K562 (cell line): ENCODE results near the gene C11orf52. TPM values are rescaled to one million over a fixed set of nuclear protein-coding genes. Genes with fewer than 3 reads are reported as not detected.

ENCODE experiments used
- ATF7 ChIP-seq: fragments of 450-650 bp; IDR thresholded peaks from 2 replicates; pipeline ENCODE4 v1.7.1; 2014; ENCODE audit warnings: mild to moderate bottlenecking, moderate library complexity
- BRD4 ChIP-seq: fragments of 200-600 bp; sonication (generic); IDR thresholded peaks from 2 replicates; pipeline ENCODE4 v1.6.1; 2017; ENCODE audit warnings: inconsistent platforms
- ELF2 ChIP-seq: fragments of 250-450 bp; sonication (Bioruptor Pico); IDR thresholded peaks from 2 replicates; pipeline ENCODE4 v1.5.0; 2021; ENCODE audit warnings: mild to moderate bottlenecking
- EWSR1 ChIP-seq: fragments of 450-650 bp; IDR thresholded peaks from 2 replicates; pipeline ENCODE4 v1.6.1; 2018; ENCODE audit warnings: borderline replicate concordance, mild to moderate bottlenecking, low read depth, moderate library complexity; ENCODE audit not compliant: partially characterized antibody
- FOXJ2 ChIP-seq: fragments of 200-800 bp; sonication (Bioruptor generic); IDR thresholded peaks from 2 replicates; pipeline ENCODE4 v1.6.1; 2016; ENCODE audit warnings: missing genetic modification characterization, missing compliant biosample characterization
- FOXK1 ChIP-seq: sonication (generic); formaldehyde crosslinking; IDR thresholded peaks from 2 replicates; pipeline ENCODE4 v1.8.0; 2022; ENCODE audit warnings: missing genetic modification reagents, mild to moderate bottlenecking, borderline replicate concordance
- GTF2E2 ChIP-seq: fragments of 200-800 bp; sonication (Bioruptor generic); IDR thresholded peaks from 2 replicates; pipeline ENCODE4 v1.6.1; 2016; ENCODE audit warnings: missing genetic modification characterization, missing compliant biosample characterization
- HNRNPLL ChIP-seq: fragments of 200-400 bp; formaldehyde crosslinking; IDR thresholded peaks from 2 replicates; pipeline ENCODE4 v1.6.1; 2017; ENCODE audit warnings: low read length, low read depth, mild to moderate bottlenecking; ENCODE audit not compliant: poor library complexity, severe bottlenecking
- KLF1 ChIP-seq: fragments of 450-650 bp; IDR thresholded peaks from 2 replicates; pipeline ENCODE4 v1.6.1; 2016; ENCODE audit warnings: missing genetic modification characterization, missing compliant biosample characterization
- L3MBTL2 ChIP-seq: fragments of 450-650 bp; IDR thresholded peaks from 2 replicates; pipeline ENCODE4 v1.6.1; 2016; ENCODE audit warnings: mild to moderate bottlenecking, moderate library complexity
- MAFF ChIP-seq: IDR thresholded peaks from 2 replicates; pipeline ENCODE4 v1.6.1; 2012; ENCODE audit warnings: low read length, improper control_type of control experiment
- MAZ ChIP-seq, 2 experiments: fragments of 450-650 bp in 1 of 2; sonication (generic) in 1 of 2; formaldehyde crosslinking; IDR thresholded peaks in 1 of 2; conservative IDR thresholded peaks in 1 of 2; 2 replicates each; pipeline versions ENCODE4 v1.4.0 to v1.5.0; 2020; ENCODE audit warnings: mild to moderate bottlenecking in 1 of 2, missing genetic modification reagents in 1 of 2
- MTA3 ChIP-seq: fragments of 450-650 bp; formaldehyde crosslinking; IDR thresholded peaks from 2 replicates; pipeline ENCODE4 v1.6.1; 2017; ENCODE audit warnings: mild to moderate bottlenecking, borderline replicate concordance
- PHB2 ChIP-seq: fragments of 450-650 bp; IDR thresholded peaks from 2 replicates; pipeline ENCODE4 v1.6.1; 2017; ENCODE audit warnings: low read depth
- PHF8 ChIP-seq: fragments of 200-600 bp; sonication (generic); IDR thresholded peaks from 2 replicates; pipeline ENCODE4 v1.6.1; 2012; ENCODE audit warnings: mixed run types, mild to moderate bottlenecking, inconsistent platforms, low read length, moderate library complexity, borderline replicate concordance
- POLR2AphosphoS5 ChIP-seq: IDR thresholded peaks from 2 replicates; pipeline ENCODE4 v1.6.1; 2011; ENCODE audit warnings: mild to moderate bottlenecking, low read depth, low read length, moderate library complexity; ENCODE audit not compliant: control insufficient read depth, insufficient read depth
- POU5F1 ChIP-seq: fragments of 150-350 bp; IDR thresholded peaks from 2 replicates; pipeline ENCODE4 v1.6.1; 2014; ENCODE audit warnings: borderline replicate concordance, low read length, low read depth, mild to moderate bottlenecking; ENCODE audit not compliant: partially characterized antibody
- RFX7 ChIP-seq: fragments of 250-450 bp; sonication (Bioruptor Pico); IDR thresholded peaks from 2 replicates; pipeline ENCODE4 v1.5.1; 2021; ENCODE audit warnings: mild to moderate bottlenecking
- SREBF1 ChIP-seq: fragments of 150-350 bp; IDR thresholded peaks from 2 replicates; pipeline ENCODE4 v1.6.1; 2014; ENCODE audit warnings: antibody characterized with exemption, low read depth, low read length, borderline replicate concordance
- SRF ChIP-seq, 2 experiments: fragments of 250-450, 450-650 bp in 1 of 2; sonication (Bioruptor Pico) in 1 of 2; sonication (generic) in 1 of 2; formaldehyde crosslinking; IDR thresholded peaks; 2 replicates each; pipeline versions ENCODE4 v1.5.0 to v1.5.1; 2020 to 2022; ENCODE audit warnings: mild to moderate bottlenecking in 1 of 2, missing genetic modification reagents in 1 of 2
- STAG1 ChIP-seq: sonication (generic); formaldehyde crosslinking; IDR thresholded peaks from 2 replicates; pipeline ENCODE4 v1.5.0; 2020; ENCODE audit warnings: missing genetic modification reagents, borderline replicate concordance
- polyA plus RNA-seq, 8 experiments: library from polyadenylated mRNA; depleted of rRNA in 4 of 8; stranded (reverse) in 5 of 8; unstranded in 3 of 8; fragments of >200 nt; fragmentation: Nextera tagmentation in 2 of 8; fragmentation: Illumina TruSeq in 1 of 8; extraction: Ambion mirVana in 2 of 8; extraction: Trizol in 1 of 8; gene quantifications; 2 replicates each; pipeline versions ENCODE4 v1.2.1 to v1.2.3, GENCODE V29; 2011 to 2014; ENCODE audit warnings: inconsistent platforms in 1 of 8, missing spikeins in 1 of 8
- total RNA-seq, 7 experiments: library from RNA; depleted of rRNA in 6 of 7; stranded (reverse); fragments of >200 nt in 6 of 7; fragmentation: Illumina TruSeq in 2 of 7; extraction: Trizol in 2 of 7; gene quantifications; 2 replicates each; pipeline versions ENCODE4 v1.2.1 to v1.2.3, GENCODE V29; 2011 to 2021; ENCODE audit warnings: low replicate concordance in 1 of 7
- TF ChIP-seq, protein P1 (sequence below): fragments of 250-450 bp; sonication (Bioruptor Pico); IDR thresholded peaks from 2 replicates; pipeline ENCODE4 v1.8.0; 2021; ENCODE audit warnings: mild to moderate bottlenecking, moderate library complexity
- TF ChIP-seq, protein P2 (sequence below): IDR thresholded peaks from 2 replicates; pipeline ENCODE4 v1.6.1; 2016; ENCODE audit warnings: missing genetic modification characterization, missing compliant biosample characterization
- TF ChIP-seq, protein P3 (sequence below): sonication (generic); formaldehyde crosslinking; IDR thresholded peaks from 2 replicates; pipeline ENCODE4 v1.8.0; 2022; ENCODE audit warnings: missing genetic modification reagents, mild to moderate bottlenecking, moderate library complexity, borderline replicate concordance

Gene C11orf52
- total and polyA plus RNA-seq, 9 of the 15 experiments (the other 6 are each of a cell fraction or from before 2014, with no cell fraction given), result 0.29 to 2.9 (median 1.0) TPM

DNA sequence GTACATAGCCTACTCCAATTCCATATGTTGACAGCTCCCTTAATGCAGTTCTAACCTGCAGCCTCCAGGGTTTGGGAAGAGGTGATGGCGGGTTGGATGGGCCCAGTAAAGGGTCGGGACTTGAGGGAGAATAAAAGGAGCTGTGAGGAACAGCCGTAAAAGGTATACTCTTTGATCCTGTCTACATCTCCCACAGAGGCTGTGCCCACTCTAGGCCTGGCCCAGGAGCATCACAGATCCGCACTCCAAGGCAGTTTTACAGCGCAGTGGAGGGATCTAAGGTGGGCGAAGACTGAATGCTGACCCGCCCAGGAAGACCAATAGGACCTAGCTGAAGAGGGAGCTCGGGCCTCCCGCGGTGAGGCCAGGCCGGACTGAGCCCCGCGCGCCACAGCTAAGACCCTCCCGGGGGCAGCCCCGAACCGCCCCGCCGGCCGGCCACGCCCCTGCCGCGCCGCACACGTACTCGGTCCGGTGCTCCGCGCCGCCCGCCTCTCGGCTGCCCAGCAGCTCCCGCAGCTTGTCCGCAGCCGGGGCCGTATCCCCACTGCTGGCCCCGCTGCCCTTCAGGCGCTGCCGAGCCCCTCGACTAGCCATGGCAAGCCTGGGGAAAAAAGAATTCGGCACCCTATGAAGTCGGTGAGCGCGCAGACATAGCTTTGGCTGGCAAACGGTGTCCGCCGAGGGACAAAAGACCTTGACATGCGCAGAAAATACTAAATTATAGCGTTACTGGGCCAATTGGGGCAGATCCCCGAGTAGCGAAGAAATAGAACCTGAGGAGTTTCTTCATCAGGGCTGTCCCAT, 47.6 kb upstream of the C11orf52 start, which contains the start of gene ALG9 (continued):
- TF ChIP-seq, protein P1, sequence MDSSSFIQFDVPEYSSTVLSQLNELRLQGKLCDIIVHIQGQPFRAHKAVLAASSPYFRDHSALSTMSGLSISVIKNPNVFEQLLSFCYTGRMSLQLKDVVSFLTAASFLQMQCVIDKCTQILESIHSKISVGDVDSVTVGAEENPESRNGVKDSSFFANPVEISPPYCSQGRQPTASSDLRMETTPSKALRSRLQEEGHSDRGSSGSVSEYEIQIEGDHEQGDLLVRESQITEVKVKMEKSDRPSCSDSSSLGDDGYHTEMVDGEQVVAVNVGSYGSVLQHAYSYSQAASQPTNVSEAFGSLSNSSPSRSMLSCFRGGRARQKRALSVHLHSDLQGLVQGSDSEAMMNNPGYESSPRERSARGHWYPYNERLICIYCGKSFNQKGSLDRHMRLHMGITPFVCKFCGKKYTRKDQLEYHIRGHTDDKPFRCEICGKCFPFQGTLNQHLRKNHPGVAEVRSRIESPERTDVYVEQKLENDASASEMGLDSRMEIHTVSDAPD (CRISPR knock-in tag), result no peak
- no peak for TF ChIP-seq EWSR1
- no peak for TF ChIP-seq BRD4
- TF ChIP-seq FOXK1, result 0 out of 2 replicates have a peak, but pooled peaks have one; percentile 64
- TF ChIP-seq PHF8, result peak; percentile 86; the same call in 1 of the 2 replicates
- TF ChIP-seq RFX7, result no peak
- TF ChIP-seq GTF2E2 (tag), result no peak
- TF ChIP-seq POLR2AphosphoS5, result peak; percentile 47; the same call in 1 of the 2 replicates
- no peak for TF ChIP-seq MAFF
- TF ChIP-seq, protein P2, sequence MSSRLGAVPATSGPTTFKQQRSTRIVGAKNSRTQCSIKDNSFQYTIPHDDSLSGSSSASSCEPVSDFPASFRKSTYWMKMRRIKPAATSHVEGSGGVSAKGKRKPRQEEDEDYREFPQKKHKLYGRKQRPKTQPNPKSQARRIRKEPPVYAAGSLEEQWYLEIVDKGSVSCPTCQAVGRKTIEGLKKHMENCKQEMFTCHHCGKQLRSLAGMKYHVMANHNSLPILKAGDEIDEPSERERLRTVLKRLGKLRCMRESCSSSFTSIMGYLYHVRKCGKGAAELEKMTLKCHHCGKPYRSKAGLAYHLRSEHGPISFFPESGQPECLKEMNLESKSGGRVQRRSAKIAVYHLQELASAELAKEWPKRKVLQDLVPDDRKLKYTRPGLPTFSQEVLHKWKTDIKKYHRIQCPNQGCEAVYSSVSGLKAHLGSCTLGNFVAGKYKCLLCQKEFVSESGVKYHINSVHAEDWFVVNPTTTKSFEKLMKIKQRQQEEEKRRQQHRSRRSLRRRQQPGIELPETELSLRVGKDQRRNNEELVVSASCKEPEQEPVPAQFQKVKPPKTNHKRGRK (tag), result no peak
- TF ChIP-seq, protein P3, sequence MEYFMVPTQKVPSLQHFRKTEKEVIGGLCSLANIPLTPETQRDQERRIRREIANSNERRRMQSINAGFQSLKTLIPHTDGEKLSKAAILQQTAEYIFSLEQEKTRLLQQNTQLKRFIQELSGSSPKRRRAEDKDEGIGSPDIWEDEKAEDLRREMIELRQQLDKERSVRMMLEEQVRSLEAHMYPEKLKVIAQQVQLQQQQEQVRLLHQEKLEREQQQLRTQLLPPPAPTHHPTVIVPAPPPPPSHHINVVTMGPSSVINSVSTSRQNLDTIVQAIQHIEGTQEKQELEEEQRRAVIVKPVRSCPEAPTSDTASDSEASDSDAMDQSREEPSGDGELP (CRISPR knock-in tag), result peak; percentile 49; the same call in 1 of the 2 replicates
- TF ChIP-seq ELF2, result peak; percentile 10; the same call in 1 of the 2 replicates
- 0 out of 4 replicates have a peak, but pooled peaks of 1 of the 2 experiments have one; percentile 32 for TF ChIP-seq SRF (CRISPR knock-in tag; IDR thresholded peaks at IDR 0.05)
- no peak for TF ChIP-seq SREBF1
- no peak for TF ChIP-seq FOXJ2
- TF ChIP-seq ATF7, result peak; percentile 57
- TF ChIP-seq MTA3, result peak; percentile 99
- no peak for TF ChIP-seq PHB2
- TF ChIP-seq KLF1 (tag), result peak; percentile 67; the same call in 1 of the 2 replicates
- TF ChIP-seq STAG1 (CRISPR knock-in tag), result peak; percentile 19; the same call in 1 of the 2 replicates
- TF ChIP-seq L3MBTL2, result peak; percentile 62
- peak; percentile 62 to 77; a peak in 3 of 4 replicates for TF ChIP-seq MAZ (CRISPR knock-in tag; conservative IDR thresholded peaks at IDR 0.05 in 1 of 2, IDR thresholded peaks at IDR 0.05 in 1 of 2)
- TF ChIP-seq HNRNPLL, result peak; percentile 61
- peak; percentile 79 for TF ChIP-seq POU5F1
